Endothelial cell of umbilical vein (primary cell): ENCODE data around the gene PNLIPRP2. TPM values are rescaled to one million over a fixed set of nuclear protein-coding genes. Genes with fewer than 3 reads are reported as not detected.

Source experiments
- BruUV-seq: library from RNA; stranded (reverse); fragments of 400-500 nt; replicated peaks from 2 replicates; lab custom pipeline; 2021; lab: Mats Ljungman, UMichigan
- CTCF ChIA-PET: fragments of 300-600, 350-600 bp; sonication (Branson Sonifier 250); formaldehyde crosslinking; loops from one replicate; lab custom pipeline; 2021; ENCODE audit warnings: antibody characterized with exemption, inconsistent platforms; lab: Charles Lee
- POLR2A ChIA-PET: fragments of 300-600, 350-600 bp; sonication (Branson Sonifier 250); formaldehyde crosslinking; loops from one replicate; lab custom pipeline; 2021; ENCODE audit warnings: antibody characterized with exemption, inconsistent platforms; lab: Charles Lee
- DNase-seq: peaks from one replicate; pipeline ENCODE4 v3.0.0-alpha.2; 2011; ENCODE audit warnings: low read depth, low spot score
- FAIRE-seq: peaks from 2 replicates; lab custom pipeline; 2011; peaks lifted over from hg19 to GRCh38; lab: Jason Lieb, UNC
- H2AFZ ChIP-seq: 2 replicates; pipeline ENCODE4 v1.6.0; 2012; ENCODE audit warnings: low read depth, low read length, control low read depth, inconsistent platforms
- H3K27ac ChIP-seq: 2 replicates; pipeline ENCODE4 v1.5.1; 2011; ENCODE audit warnings: low read depth, mild to moderate bottlenecking, control low read depth, low read length, moderate library complexity; ENCODE audit not compliant: insufficient read depth
- H3K27me3 ChIP-seq, 2 experiments: 2 replicates each; pipeline versions ENCODE4 v1.6.0 to v1.6.1; 2011; ENCODE audit warnings: low read length in 2 of 2, mixed read lengths in 1 of 2; ENCODE audit not compliant: control insufficient read depth in 2 of 2, insufficient read depth in 2 of 2
- H3K36me3 ChIP-seq, 2 experiments: 2 replicates in 1 of 2; 3 replicates in 1 of 2; pipeline ENCODE4 v1.5.1; 2011; ENCODE audit warnings: low read length in 2 of 2, mild to moderate bottlenecking in 1 of 2, moderate library complexity in 1 of 2; ENCODE audit not compliant: control insufficient read depth in 2 of 2, insufficient read depth in 2 of 2; ENCODE audit errors: extremely low read depth in 1 of 2
- H3K4me1 ChIP-seq: 3 replicates; pipeline ENCODE4 v1.5.1; 2011; ENCODE audit warnings: mild to moderate bottlenecking, low read length; ENCODE audit not compliant: control insufficient read depth, insufficient read depth; ENCODE audit errors: extremely low read depth
- H3K4me2 ChIP-seq: 2 replicates; pipeline ENCODE4 v1.6.1; 2011; ENCODE audit warnings: low read length, control low read depth, mixed read lengths; ENCODE audit not compliant: insufficient read depth
- H3K4me3 ChIP-seq, 3 experiments: fragments of 200-600 bp in 1 of 3; sonication (generic), shearing (Covaris generic) in 1 of 3; replicated peaks in 1 of 3; 2 replicates each; pipeline ENCODE4 v1.5.1; 2011 to 2016; ENCODE audit warnings: control low read depth in 3 of 3, low read length in 3 of 3, mild to moderate bottlenecking in 2 of 3, inconsistent platforms in 1 of 3, low read depth in 1 of 3, moderate library complexity in 1 of 3; ENCODE audit not compliant: insufficient read depth in 1 of 3
- H3K79me2 ChIP-seq: 2 replicates; pipeline ENCODE4 v1.6.0; 2012; ENCODE audit warnings: low read length, inconsistent platforms; ENCODE audit not compliant: control insufficient read depth, insufficient read depth
- H3K9ac ChIP-seq: replicated peaks from 2 replicates; pipeline ENCODE3; 2011; ENCODE audit warnings: low read length, control low read depth; ENCODE audit not compliant: insufficient read depth; ENCODE audit errors: extremely low read depth
- H3K9me1 ChIP-seq: replicated peaks from 3 replicates; pipeline ENCODE4 v1.6.0; 2011; ENCODE audit warnings: mild to moderate bottlenecking, low read length; ENCODE audit not compliant: control insufficient read depth, insufficient read depth; ENCODE audit errors: extremely low read depth
- H3K9me3 ChIP-seq: replicated peaks from 2 replicates; pipeline ENCODE4 v1.5.1; 2012; ENCODE audit warnings: low read length, inconsistent platforms; ENCODE audit not compliant: control insufficient read depth, insufficient read depth
- H4K20me1 ChIP-seq: replicated peaks from 2 replicates; pipeline ENCODE3; 2011; ENCODE audit warnings: mild to moderate bottlenecking, low read length; ENCODE audit not compliant: control insufficient read depth, insufficient read depth; ENCODE audit errors: extremely low read depth
- CTCF ChIP-seq, 2 donors: IDR thresholded peaks; 1 replicate in 1 of 2; 2 replicates in 1 of 2; pipeline ENCODE4 v1.5.1; 2011; ENCODE audit warnings: low read length in 2 of 2, mild to moderate bottlenecking in 2 of 2, moderate library complexity in 2 of 2, control low read depth in 1 of 2, inconsistent platforms in 1 of 2, low read depth in 1 of 2; ENCODE audit not compliant: insufficient read depth in 1 of 2; ENCODE audit errors: extremely low read depth in 1 of 2
- EZH2 ChIP-seq: IDR thresholded peaks from 2 replicates; pipeline ENCODE4 v1.6.1; 2012; ENCODE audit warnings: borderline replicate concordance, low read depth, mild to moderate bottlenecking, moderate library complexity, low read length, inconsistent platforms; ENCODE audit not compliant: severe bottlenecking
- FOS ChIP-seq: IDR thresholded peaks from 2 replicates; pipeline ENCODE4 v1.6.1; 2011; ENCODE audit warnings: mild to moderate bottlenecking, low read length, moderate library complexity, borderline replicate concordance; ENCODE audit not compliant: insufficient read depth
- GATA2 ChIP-seq: IDR thresholded peaks from 2 replicates; pipeline ENCODE4 v1.7.0; 2011; ENCODE audit warnings: low read depth, mild to moderate bottlenecking, moderate library complexity, mixed read lengths, low read length; ENCODE audit not compliant: insufficient read length, insufficient read depth
- JUN ChIP-seq: IDR thresholded peaks from 2 replicates; pipeline ENCODE4 v1.6.1; 2011; ENCODE audit warnings: borderline replicate concordance, low read depth; ENCODE audit not compliant: insufficient read length, insufficient read depth
- MYC ChIP-seq: IDR thresholded peaks from one replicate; pipeline ENCODE4 v1.6.1; 2011; ENCODE audit warnings: mild to moderate bottlenecking, low read depth, low read length
- POLR2A ChIP-seq: IDR thresholded peaks from 2 replicates; pipeline ENCODE4 v1.6.1; 2012; ENCODE audit warnings: low read depth, mild to moderate bottlenecking, control low read depth, low read length
- POLR2AphosphoS5 ChIP-seq: IDR thresholded peaks from 2 replicates; pipeline ENCODE4 v1.6.1; 2012; ENCODE audit warnings: low read depth, mild to moderate bottlenecking, control low read depth, low read length, moderate library complexity; ENCODE audit not compliant: insufficient read depth
- dilution Hi-C: fragments of 300-500 bp; cut with MboI; formaldehyde crosslinking; loops from one replicate; pipeline ENCODE4 v1.15.0; 2019; ENCODE audit warnings: low sequenced_read_pairs; ENCODE audit not compliant: extremely low pct_ligation_motif_present
- intact Hi-C: fragments of 100-400 bp; cut with micrococcal nuclease; formaldehyde crosslinking; loops from one replicate; pipeline ENCODE4 v1.10.0; 2022
- polyA plus RNA-seq, 4 experiments: library from polyadenylated mRNA; depleted of rRNA in 3 of 4; stranded (reverse) in 3 of 4; unstranded in 1 of 4; fragments of >200 nt; gene quantifications; 2 replicates each; pipeline versions ENCODE4 v1.2.1 to v1.2.3, GENCODE V29; 2011 to 2012; ENCODE audit warnings: missing spikeins in 1 of 4
- total RNA-seq: library from RNA; stranded (reverse); gene quantifications from 2 replicates; pipeline ENCODE4 v1.2.3, GENCODE V29; 2021
- TF ChIP-seq, protein P1 (sequence below): IDR thresholded peaks from 2 replicates; pipeline ENCODE4 v1.6.1; 2011; ENCODE audit not compliant: insufficient read depth, insufficient read length

Gene PNLIPRP2
- total and polyA plus RNA-seq, 2 donors (not counting 3 experiments of a cell fraction or from before 2014, with no cell fraction given), result not detected

DNA sequence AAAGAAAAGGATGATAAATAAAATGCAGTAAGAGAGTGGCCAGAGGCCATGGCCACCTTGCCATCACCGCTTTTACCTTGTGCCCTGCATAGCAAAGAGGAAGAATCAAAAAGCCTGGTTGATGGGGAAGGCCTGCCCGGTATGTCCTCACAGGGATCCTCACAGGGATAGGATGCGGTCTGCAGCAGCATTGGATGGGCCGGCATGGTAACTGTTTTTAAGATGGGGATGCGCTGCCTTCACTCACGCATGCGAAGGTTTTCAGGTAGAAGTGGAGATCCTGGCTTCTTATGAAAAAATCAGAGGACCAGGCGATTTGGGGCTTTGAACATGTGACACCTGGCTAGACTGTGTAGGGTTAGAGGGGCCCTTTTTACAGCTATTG is 12.5 kb downstream of the PNLIPRP2 start:
- ChIA-PET POLR2A (no interaction called here), CTCF (no interaction called here)
- H3K36me3 ChIP-seq, result no peaks in the 10 kb centered on the region
- H3K79me2 ChIP-seq, result no peaks in the 10 kb centered on the region
- H3K27ac ChIP-seq, result no peak overlapping the region
- H3K4me3 ChIP-seq, result no peak overlapping the region
- H3K9ac ChIP-seq, result no peak overlapping the region
- no peaks in the 10 kb centered on the region for H3K27me3 ChIP-seq
- H4K20me1 ChIP-seq, result no peaks in the 10 kb centered on the region
- TF ChIP-seq, protein P1, sequence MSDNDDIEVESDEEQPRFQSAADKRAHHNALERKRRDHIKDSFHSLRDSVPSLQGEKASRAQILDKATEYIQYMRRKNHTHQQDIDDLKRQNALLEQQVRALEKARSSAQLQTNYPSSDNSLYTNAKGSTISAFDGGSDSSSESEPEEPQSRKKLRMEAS, result no peak
- TF ChIP-seq EZH2 (no peak), CTCF (IDR thresholded peaks at IDR 0.05; ENCODE audit: extremely low read depth in 1 of 2, insufficient read depth in 1 of 2, low read depth in 1 of 2, low read length in 2 of 2) (no peak), POLR2AphosphoS5 (no peak), GATA2 (no peak), JUN (no peak), FOS (no peak), POLR2A (no peak), MYC (no peak)
- H3K9me1 ChIP-seq, result no peaks in the 10 kb centered on the region
- no peak overlapping the region for H2AFZ ChIP-seq
- intact Hi-C loops (no loop called here), dilution Hi-C loops (no loop called here)
- H3K9me3 ChIP-seq, result no peaks in the 10 kb centered on the region
- no peak overlapping the region for H3K4me2 ChIP-seq
- no TSS peak for BruUV-seq
- no peaks in the 10 kb centered on the region for H3K4me1 ChIP-seq
- FAIRE-seq (no peak), DNase-seq (no peak)
